DOHH2 (cell line): ENCODE data around the gene FOXB1.

Source experiments
- CTCF ChIP-seq: fragments of 200-600 bp; sonication (generic); IDR thresholded peaks from one replicate; pipeline ENCODE4 v1.5.1; 2014; ENCODE audit warnings: antibody characterized with exemption, mild to moderate bottlenecking, low read depth, low read length; ENCODE audit not compliant: poor library complexity, severe bottlenecking
- EZH2phosphoT487 ChIP-seq: fragments of 200-600 bp; sonication (generic); IDR thresholded peaks from 2 replicates; pipeline ENCODE4 v1.6.1; 2017; ENCODE audit warnings: borderline replicate concordance, mild to moderate bottlenecking, antibody characterized with exemption, low read length, moderate library complexity, mixed read lengths

DNA sequence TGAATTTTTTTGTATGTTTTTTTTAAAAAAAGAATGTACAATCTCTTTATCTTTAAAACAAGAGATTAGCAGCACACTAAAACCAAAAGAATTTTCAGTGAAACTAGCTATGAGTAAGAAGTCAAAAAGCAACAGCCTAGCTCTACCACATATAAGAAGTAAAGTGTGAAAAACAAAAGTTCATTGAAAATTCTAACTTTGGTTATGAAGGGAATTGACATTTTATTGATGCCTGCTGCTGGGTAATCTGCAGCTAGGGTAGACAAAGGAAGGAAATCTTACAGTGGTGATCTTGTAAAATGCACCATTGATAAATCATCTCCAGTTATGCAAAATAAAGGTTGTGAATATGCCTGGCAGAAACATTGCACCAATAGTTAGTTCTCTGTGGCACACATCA lies 37.8 kb upstream of the FOXB1 start:
- no peak for TF ChIP-seq CTCF
- no peak for TF ChIP-seq EZH2phosphoT487
